Neural progenitor cell (in vitro differentiated cells): ENCODE measurements around the gene MAPK12.

ENCODE experiments used
- EZH2 ChIP-seq: fragments of 200-600 bp; sonication (generic); IDR thresholded peaks from 2 replicates; pipeline ENCODE4 v1.6.1; 2017; ENCODE audit warnings: antibody characterized with exemption, mild to moderate bottlenecking, moderate library complexity
- EZH2phosphoT487 ChIP-seq: fragments of 200-600 bp; sonication (generic); IDR thresholded peaks from 2 replicates; pipeline ENCODE4 v1.6.1; 2017; ENCODE audit warnings: antibody characterized with exemption
- TF ChIP-seq, protein P1 (sequence below): fragments of 200-600 bp; sonication (generic); IDR thresholded peaks from 2 replicates; pipeline ENCODE4 v1.5.1; 2017; ENCODE audit warnings: antibody characterized with exemption, mild to moderate bottlenecking

DNA sequence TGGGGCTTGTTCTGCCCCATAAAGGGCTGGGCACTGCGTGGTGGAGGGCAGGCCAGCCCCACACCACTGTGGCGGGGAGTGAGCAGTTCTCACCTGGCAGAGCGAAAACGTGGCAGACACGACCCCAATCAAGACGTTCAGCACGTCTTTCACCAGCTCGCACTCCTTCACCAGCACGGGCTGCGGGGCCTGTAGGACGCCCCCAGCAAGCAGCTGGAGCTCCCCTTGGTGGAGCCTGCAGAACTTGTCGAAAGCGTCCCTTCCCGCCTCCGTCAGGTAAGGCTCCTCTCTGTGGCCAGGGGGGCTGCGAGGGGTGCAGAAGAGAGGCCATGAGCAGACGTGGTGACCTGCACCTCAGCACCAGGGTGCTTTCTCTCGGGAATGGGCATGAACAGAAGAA, 28.3 kb downstream of the MAPK12 start:
- TF ChIP-seq, protein P1, sequence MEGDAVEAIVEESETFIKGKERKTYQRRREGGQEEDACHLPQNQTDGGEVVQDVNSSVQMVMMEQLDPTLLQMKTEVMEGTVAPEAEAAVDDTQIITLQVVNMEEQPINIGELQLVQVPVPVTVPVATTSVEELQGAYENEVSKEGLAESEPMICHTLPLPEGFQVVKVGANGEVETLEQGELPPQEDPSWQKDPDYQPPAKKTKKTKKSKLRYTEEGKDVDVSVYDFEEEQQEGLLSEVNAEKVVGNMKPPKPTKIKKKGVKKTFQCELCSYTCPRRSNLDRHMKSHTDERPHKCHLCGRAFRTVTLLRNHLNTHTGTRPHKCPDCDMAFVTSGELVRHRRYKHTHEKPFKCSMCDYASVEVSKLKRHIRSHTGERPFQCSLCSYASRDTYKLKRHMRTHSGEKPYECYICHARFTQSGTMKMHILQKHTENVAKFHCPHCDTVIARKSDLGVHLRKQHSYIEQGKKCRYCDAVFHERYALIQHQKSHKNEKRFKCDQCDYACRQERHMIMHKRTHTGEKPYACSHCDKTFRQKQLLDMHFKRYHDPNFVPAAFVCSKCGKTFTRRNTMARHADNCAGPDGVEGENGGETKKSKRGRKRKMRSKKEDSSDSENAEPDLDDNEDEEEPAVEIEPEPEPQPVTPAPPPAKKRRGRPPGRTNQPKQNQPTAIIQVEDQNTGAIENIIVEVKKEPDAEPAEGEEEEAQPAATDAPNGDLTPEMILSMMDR = no peak
- no peak for TF ChIP-seq EZH2
- no peak for TF ChIP-seq EZH2phosphoT487
